GM12878 (cell line): Measurements from ENCODE around the gene MTRR. TPM values are rescaled to one million over a fixed set of nuclear protein-coding genes. Genes with fewer than 3 reads are reported as not detected.

Experiments used
- ATAC-seq: fragments of 200-7000 bp; cut with Tn5 transposase; 3 replicates; pipeline ENCODE4 v1.9.1; 2020; ENCODE audit warnings: mild to moderate bottlenecking, moderate library complexity
- BruUV-seq: library from RNA; stranded (reverse); fragments of 400-500 nt; replicated peaks from 2 replicates; lab custom pipeline; 2021; lab: Mats Ljungman, UMichigan
- CTCF ChIA-PET: fragments of 300-600 bp; sonication (Branson Sonifier 250); formaldehyde crosslinking; extraction: SDS; loops from one replicate; lab custom pipeline; 2021; ENCODE audit warnings: inconsistent platforms; lab: Yijun Ruan, JAX
- POLR2A ChIA-PET: fragments of 350-600 bp; formaldehyde crosslinking; extraction: SDS; loops from one replicate; lab custom pipeline; 2021; ENCODE audit warnings: inconsistent platforms; lab: Charles Lee
- RAD21 ChIA-PET: fragments of 300-600 bp; sonication (Branson Sonifier 250); formaldehyde crosslinking; loops from one replicate; lab custom pipeline; 2023; ENCODE audit warnings: antibody characterized with exemption; ENCODE audit not compliant: unreplicated experiment; lab: Charles Lee
- SMC1A ChIA-PET: fragments of 300-600 bp; sonication (Branson Sonifier 250); formaldehyde crosslinking; loops from one replicate; lab custom pipeline; 2023; ENCODE audit not compliant: unreplicated experiment, uncharacterized antibody; lab: Charles Lee
- DNase-seq: peaks from one replicate; pipeline ENCODE4 v3.0.0-alpha.2; 2011; ENCODE audit warnings: low read depth, low spot score
- FAIRE-seq: peaks from 3 replicates; lab custom pipeline; 2011; peaks lifted over from hg19 to GRCh38; lab: Jason Lieb, UNC
- H2AFZ ChIP-seq: 2 replicates; pipeline ENCODE4 v1.6.0; 2011; ENCODE audit warnings: low read depth, low read length, control low read depth; ENCODE audit not compliant: control insufficient read depth
- H3K27ac ChIP-seq: 2 replicates; pipeline ENCODE4 v1.5.1; 2011; ENCODE audit warnings: control low read depth; ENCODE audit not compliant: control insufficient read depth, insufficient read depth
- H3K27me3 ChIP-seq, 2 experiments: replicated peaks in 1 of 2; 2 replicates each; pipeline versions ENCODE4 v1.6.0 to v1.6.1; 2011; ENCODE audit warnings: low read length in 1 of 2; ENCODE audit not compliant: control insufficient read depth in 2 of 2, insufficient read depth in 2 of 2
- H3K36me3 ChIP-seq, 2 experiments: 2 replicates each; pipeline ENCODE4 v1.5.1; 2011; ENCODE audit warnings: low read length in 1 of 2; ENCODE audit not compliant: control insufficient read depth in 2 of 2, insufficient read depth in 2 of 2
- H3K4me1 ChIP-seq: 2 replicates; pipeline ENCODE4 v1.6.1; 2011; ENCODE audit warnings: mild to moderate bottlenecking, low read length, moderate library complexity, mixed read lengths; ENCODE audit not compliant: control insufficient read depth, insufficient read depth
- H3K4me2 ChIP-seq: 2 replicates; pipeline ENCODE4 v1.6.0; 2011; ENCODE audit warnings: control low read depth; ENCODE audit not compliant: control insufficient read depth, insufficient read depth
- H3K4me3 ChIP-seq: fragments of 200-600 bp; sonication (generic); 2 replicates; pipeline ENCODE4 v1.5.1; 2016
- H3K79me2 ChIP-seq: 2 replicates; pipeline ENCODE4 v1.6.0; 2011; ENCODE audit warnings: low read length; ENCODE audit not compliant: control insufficient read depth, insufficient read depth
- H3K9ac ChIP-seq: 2 replicates; pipeline ENCODE4 v1.8.0; 2011; ENCODE audit warnings: low read length, control low read depth, mixed read lengths; ENCODE audit not compliant: control insufficient read depth, insufficient read depth
- H3K9me3 ChIP-seq: replicated peaks from 3 replicates; pipeline ENCODE4 v1.5.1; 2011; ENCODE audit warnings: mild to moderate bottlenecking, low read length; ENCODE audit not compliant: control insufficient read depth, insufficient read depth
- H4K20me1 ChIP-seq: 2 replicates; pipeline ENCODE4 v1.6.0; 2011; ENCODE audit not compliant: control insufficient read depth, insufficient read depth
- CBX5 ChIP-seq: sonication (generic); IDR thresholded peaks from 2 replicates; pipeline ENCODE4 v1.6.1; 2016; ENCODE audit warnings: low read depth, moderate library complexity, mild to moderate bottlenecking, inconsistent platforms
- CHD2 ChIP-seq: IDR thresholded peaks from 2 replicates; pipeline ENCODE4 v1.6.1; 2011; ENCODE audit warnings: low read depth, low read length, improper control_type of control experiment, borderline replicate concordance
- CHD4 ChIP-seq: fragments of 200-600 bp; sonication (generic); IDR thresholded peaks from 2 replicates; pipeline ENCODE4 v1.6.1; 2016; ENCODE audit warnings: mild to moderate bottlenecking
- CREB1 ChIP-seq: IDR thresholded peaks from 2 replicates; pipeline ENCODE4 v1.6.1; 2012; ENCODE audit warnings: low read depth, mild to moderate bottlenecking, inconsistent platforms
- EED ChIP-seq: sonication (generic); IDR thresholded peaks from 2 replicates; pipeline ENCODE4 v1.6.1; 2016; ENCODE audit warnings: antibody characterized with exemption, low read depth
- EP300 ChIP-seq, 2 experiments: fragments of 150-350 bp in 1 of 2; IDR thresholded peaks; 2 replicates each; pipeline ENCODE4 v1.6.1; 2011 to 2012; ENCODE audit warnings: low read depth in 2 of 2, low read length in 2 of 2, borderline replicate concordance in 1 of 2, improper control_type of control experiment in 1 of 2, inconsistent platforms in 1 of 2; ENCODE audit not compliant: control insufficient read depth in 1 of 2
- HDAC2 ChIP-seq: fragments of 200-600 bp; sonication (generic); IDR thresholded peaks from 2 replicates; pipeline ENCODE4 v1.6.1; 2017
- PAX5 ChIP-seq: IDR thresholded peaks from 2 replicates; pipeline ENCODE4 v1.6.1; 2011; ENCODE audit warnings: low read depth, low read length, borderline replicate concordance
- RBBP5 ChIP-seq: fragments of 200-600 bp; sonication (generic); conservative IDR thresholded peaks from 2 replicates; pipeline ENCODE4 v1.6.1; 2016
- ZBED1 ChIP-seq: IDR thresholded peaks from 2 replicates; pipeline ENCODE4 v1.6.1; 2016; ENCODE audit warnings: borderline replicate concordance
- ZNF384 ChIP-seq: IDR thresholded peaks from 2 replicates; pipeline ENCODE4 v1.6.1; 2012; ENCODE audit warnings: low read depth, mild to moderate bottlenecking, low read length, improper control_type of control experiment, borderline replicate concordance
- WGBS: methylation state at CpG from one replicate; pipeline ENCODE4 v1.1.6; 2016; ENCODE audit warnings: low lambda C conversion rate; ENCODE audit not compliant: insufficient replicate concordance, insufficient coverage; ENCODE audit errors: missing lambda C conversion rate; 5-methylcytosine and 5-hydroxymethylcytosine counted together
- in situ Hi-C: fragments of 300-500 bp; cut with MboI; formaldehyde crosslinking; loops from 9 replicates; pipeline ENCODE4 v1.14.3; 2018; ENCODE audit warnings: mixed read lengths
- intact Hi-C: fragments of 100-400 bp; cut with micrococcal nuclease; formaldehyde crosslinking; loops from one replicate; pipeline ENCODE4 v1.14.2; 2022; ENCODE audit not compliant: unreplicated experiment
- polyA plus RNA-seq, 11 experiments: library from polyadenylated mRNA; depleted of rRNA in 4 of 11; unstranded in 6 of 11; stranded (reverse) in 5 of 11; fragments of >200 nt; fragmentation: Nextera tagmentation in 4 of 11; fragmentation: Illumina TruSeq in 1 of 11; extraction: Ambion mirVana in 4 of 11; extraction: Trizol in 1 of 11; gene quantifications; 1 replicate in 1 of 11; 2 replicates in 10 of 11; pipeline versions ENCODE4 v1.2.1 to v1.2.3, GENCODE V29; 2011 to 2016; ENCODE audit warnings: inconsistent platforms in 2 of 11, missing spikeins in 2 of 11, low read depth in 1 of 11
- total RNA-seq, 4 experiments: library from RNA; depleted of rRNA in 3 of 4; stranded (reverse); fragments of >200 nt in 3 of 4; fragmentation: Illumina TruSeq in 1 of 4; extraction: Trizol in 1 of 4; gene quantifications; 2 replicates each; pipeline versions ENCODE4 v1.2.1 to v1.2.3, GENCODE V29; 2013 to 2021
- TF ChIP-seq, protein P1 (sequence below): fragments of 450-650 bp; IDR thresholded peaks from 2 replicates; pipeline ENCODE4 v1.6.1; 2016; ENCODE audit warnings: mild to moderate bottlenecking
- TF ChIP-seq, protein P2 (sequence below): fragments of 450-650 bp; IDR thresholded peaks from 2 replicates; pipeline ENCODE4 v1.6.1; 2016; ENCODE audit warnings: mild to moderate bottlenecking, moderate library complexity, borderline replicate concordance

Gene MTRR
- total and polyA plus RNA-seq, 10 of the 15 experiments (the other 5 are each of a cell fraction or from before 2014, with no cell fraction given): 13.8 to 76.9 (median 38.0) TPM

DNA sequence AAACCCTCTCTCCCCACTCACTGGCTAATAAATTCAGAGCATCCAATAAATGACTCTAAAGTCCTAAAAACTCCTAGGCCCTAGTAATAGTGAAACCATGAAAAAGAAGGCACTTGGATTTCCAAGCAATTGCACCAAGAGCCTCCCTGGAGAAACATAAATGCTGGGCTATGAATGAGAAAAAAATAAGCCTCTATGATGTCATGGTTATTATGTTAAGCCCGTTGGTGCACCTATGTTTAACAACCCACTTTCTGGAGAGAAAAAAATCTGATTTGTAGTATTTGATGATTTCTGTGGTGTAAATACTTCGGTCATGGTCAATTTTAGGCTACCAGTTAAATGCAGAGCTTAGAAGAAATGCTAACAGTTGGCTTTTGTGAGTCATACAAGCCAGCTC is 26.4 kb upstream of the MTRR start (continued):
- TF ChIP-seq CHD2: no peak
- no peak for TF ChIP-seq CREB1
- TF ChIP-seq EP300 (IDR thresholded peaks at IDR 0.05; ENCODE audit: borderline replicate concordance in 1 of 2, control insufficient read depth in 1 of 2, low read depth in 2 of 2, low read length in 2 of 2): no peak
- TF ChIP-seq, all 136 proteins: peak for 0

DNA sequence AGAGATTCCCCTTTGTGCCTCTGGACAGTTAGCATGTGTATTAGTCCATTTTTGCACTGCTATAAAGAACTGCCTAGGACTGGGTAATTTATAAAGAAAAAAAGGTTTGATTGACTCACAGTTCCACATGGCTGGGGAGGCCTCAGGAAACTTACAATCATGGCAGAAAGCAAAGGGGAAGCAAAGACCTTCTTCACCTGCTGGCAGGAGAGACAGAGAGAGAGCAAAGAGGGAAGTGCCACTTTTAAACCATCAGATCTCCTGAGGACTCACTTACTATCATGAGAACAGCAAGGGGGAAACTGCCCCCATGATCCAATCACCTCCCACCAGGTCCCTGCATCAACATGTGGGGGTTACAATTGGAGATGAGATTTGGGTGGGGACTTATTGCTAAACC is 24.0 kb upstream of the MTRR start:
- Histone ChIP-seq H3K4me2 (no peak overlapping the region), H2AFZ (no peak overlapping the region), H3K27ac (no peak overlapping the region), H3K27me3 (peaks cover 0 to 8% of the 10 kb centered on the region in 2 experiments; a peak in 2 of 4 replicates), H3K9ac (no peak overlapping the region), H3K36me3 (no peaks in the 10 kb centered on the region), H3K9me3 (no peaks in the 10 kb centered on the region), H4K20me1 (no peaks in the 10 kb centered on the region), H3K4me1 (no peaks in the 10 kb centered on the region), H3K79me2 (no peaks in the 10 kb centered on the region), H3K4me3 (no peak overlapping the region)
- ChIA-PET SMC1A (no interaction called here), POLR2A (no interaction called here), CTCF (interaction anchor here (1.4 kb wide), 1 partner anchor 11 kb away, joined by 5 read pairs; no protein-coding TSS in a partner anchor), RAD21 (no interaction called here)
- in situ Hi-C loops: no loop called here
- TF ChIP-seq, protein P1, sequence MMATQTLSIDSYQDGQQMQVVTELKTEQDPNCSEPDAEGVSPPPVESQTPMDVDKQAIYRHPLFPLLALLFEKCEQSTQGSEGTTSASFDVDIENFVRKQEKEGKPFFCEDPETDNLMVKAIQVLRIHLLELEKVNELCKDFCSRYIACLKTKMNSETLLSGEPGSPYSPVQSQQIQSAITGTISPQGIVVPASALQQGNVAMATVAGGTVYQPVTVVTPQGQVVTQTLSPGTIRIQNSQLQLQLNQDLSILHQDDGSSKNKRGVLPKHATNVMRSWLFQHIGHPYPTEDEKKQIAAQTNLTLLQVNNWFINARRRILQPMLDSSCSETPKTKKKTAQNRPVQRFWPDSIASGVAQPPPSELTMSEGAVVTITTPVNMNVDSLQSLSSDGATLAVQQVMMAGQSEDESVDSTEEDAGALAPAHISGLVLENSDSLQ: no peak
- no peak for FAIRE-seq
- DNase-seq: no peak
- BruUV-seq: no TSS peak
- no peak for ATAC-seq
- intact Hi-C loops: no loop called here

DNA sequence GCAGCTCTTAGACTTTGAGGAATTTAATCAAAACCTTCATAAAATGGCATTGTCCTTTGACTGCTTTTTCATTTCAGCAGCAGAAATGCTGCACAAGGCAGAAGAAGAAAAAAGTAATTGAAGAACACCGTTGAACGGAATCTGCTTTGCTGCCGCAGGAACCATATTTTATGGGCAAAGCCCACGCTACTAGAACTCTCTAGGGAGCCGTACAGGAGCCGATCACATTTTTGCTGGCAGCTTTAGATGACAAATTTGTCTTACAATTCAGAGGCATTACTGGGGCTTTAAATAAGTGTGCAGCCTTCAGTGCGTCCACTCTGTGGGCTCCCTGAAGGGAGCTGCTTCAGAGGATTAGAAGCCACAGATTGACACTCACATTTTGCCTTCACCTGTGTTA is 23.4 kb upstream of the MTRR start:
- Histone ChIP-seq H3K9ac (no peak overlapping the region), H3K27ac (no peak overlapping the region), H3K27me3 (peaks cover 0 to 9% of the 10 kb centered on the region in 2 experiments; a peak in 2 of 4 replicates), H3K4me2 (no peak overlapping the region), H3K9me3 (no peaks in the 10 kb centered on the region), H3K36me3 (no peaks in the 10 kb centered on the region), H3K4me3 (no peak overlapping the region), H3K4me1 (no peaks in the 10 kb centered on the region), H4K20me1 (no peaks in the 10 kb centered on the region), H3K79me2 (no peaks in the 10 kb centered on the region), H2AFZ (no peak overlapping the region)
- in situ Hi-C loops: no loop called here
- BruUV-seq: no TSS peak
- ChIA-PET POLR2A (interaction anchor here (0.5 kb wide), 1 partner anchor 490 kb away, joined by 3 read pairs; no protein-coding TSS in a partner anchor), RAD21 (no interaction called here), SMC1A (interaction anchor here (1.1 kb wide), 1 partner anchor 10 kb away, joined by 3 read pairs; no protein-coding TSS in a partner anchor), CTCF (no interaction called here)
- DNase-seq (no peak), FAIRE-seq (no peak), ATAC-seq (no peak)
- intact Hi-C loops: no loop called here
- WGBS: 68% methylated on average over 7 of the region's 7 CpGs
- TF ChIP-seq CHD4: no peak
- no peak for TF ChIP-seq EED
- no peak for TF ChIP-seq HDAC2
- no peak for TF ChIP-seq ZBED1
- TF ChIP-seq RBBP5: no peak
- TF ChIP-seq, protein P2, sequence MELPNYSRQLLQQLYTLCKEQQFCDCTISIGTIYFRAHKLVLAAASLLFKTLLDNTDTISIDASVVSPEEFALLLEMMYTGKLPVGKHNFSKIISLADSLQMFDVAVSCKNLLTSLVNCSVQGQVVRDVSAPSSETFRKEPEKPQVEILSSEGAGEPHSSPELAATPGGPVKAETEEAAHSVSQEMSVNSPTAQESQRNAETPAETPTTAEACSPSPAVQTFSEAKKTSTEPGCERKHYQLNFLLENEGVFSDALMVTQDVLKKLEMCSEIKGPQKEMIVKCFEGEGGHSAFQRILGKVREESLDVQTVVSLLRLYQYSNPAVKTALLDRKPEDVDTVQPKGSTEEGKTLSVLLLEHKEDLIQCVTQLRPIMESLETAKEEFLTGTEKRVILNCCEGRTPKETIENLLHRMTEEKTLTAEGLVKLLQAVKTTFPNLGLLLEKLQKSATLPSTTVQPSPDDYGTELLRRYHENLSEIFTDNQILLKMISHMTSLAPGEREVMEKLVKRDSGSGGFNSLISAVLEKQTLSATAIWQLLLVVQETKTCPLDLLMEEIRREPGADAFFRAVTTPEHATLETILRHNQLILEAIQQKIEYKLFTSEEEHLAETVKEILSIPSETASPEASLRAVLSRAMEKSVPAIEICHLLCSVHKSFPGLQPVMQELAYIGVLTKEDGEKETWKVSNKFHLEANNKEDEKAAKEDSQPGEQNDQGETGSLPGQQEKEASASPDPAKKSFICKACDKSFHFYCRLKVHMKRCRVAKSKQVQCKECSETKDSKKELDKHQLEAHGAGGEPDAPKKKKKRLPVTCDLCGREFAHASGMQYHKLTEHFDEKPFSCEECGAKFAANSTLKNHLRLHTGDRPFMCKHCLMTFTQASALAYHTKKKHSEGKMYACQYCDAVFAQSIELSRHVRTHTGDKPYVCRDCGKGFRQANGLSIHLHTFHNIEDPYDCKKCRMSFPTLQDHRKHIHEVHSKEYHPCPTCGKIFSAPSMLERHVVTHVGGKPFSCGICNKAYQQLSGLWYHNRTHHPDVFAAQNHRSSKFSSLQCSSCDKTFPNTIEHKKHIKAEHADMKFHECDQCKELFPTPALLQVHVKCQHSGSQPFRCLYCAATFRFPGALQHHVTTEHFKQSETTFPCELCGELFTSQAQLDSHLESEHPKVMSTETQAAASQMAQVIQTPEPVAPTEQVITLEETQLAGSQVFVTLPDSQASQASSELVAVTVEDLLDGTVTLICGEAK: no peak
- TF ChIP-seq CBX5: no peak
- no peak for TF ChIP-seq PAX5
- no peak for TF ChIP-seq ZNF384
